OCI-LY1 (cell line): ENCODE measurements around the gene ARMH1.
A peak's percentile ranks its signal among the peaks of the same experiment; 100 is the strongest.

ENCODE experiments used
- H2AFZ ChIP-seq: fragments of 200-600 bp; sonication (generic), shearing (Covaris generic); 2 replicates; pipeline ENCODE4 v1.6.0; 2014; ENCODE audit warnings: antibody characterized with exemption, mild to moderate bottlenecking, low read length
- H3F3A ChIP-seq: fragments of 200-600 bp; sonication (generic), shearing (Covaris generic); 2 replicates; pipeline ENCODE4 v1.6.0; 2014; ENCODE audit warnings: mild to moderate bottlenecking, antibody characterized with exemption, low read length, moderate library complexity; ENCODE audit not compliant: insufficient read depth
- H3K27ac ChIP-seq: fragments of 200-600 bp; sonication (generic); 2 replicates; pipeline ENCODE4 v1.5.1; 2014; ENCODE audit warnings: low read length, mixed run types, mild to moderate bottlenecking, low read depth; ENCODE audit not compliant: poor library complexity, severe bottlenecking
- H3K27me3 ChIP-seq: fragments of 200-600 bp; sonication (generic); 2 replicates; pipeline ENCODE4 v1.6.0; 2014; ENCODE audit warnings: antibody characterized with exemption, mild to moderate bottlenecking, low read length, moderate library complexity; ENCODE audit not compliant: insufficient read depth
- H3K36me3 ChIP-seq: fragments of 200-600 bp; sonication (generic); 2 replicates; pipeline ENCODE4 v1.6.1; 2014; ENCODE audit warnings: mild to moderate bottlenecking, antibody characterized with exemption, low read length, moderate library complexity, mixed read lengths; ENCODE audit not compliant: insufficient read depth
- H3K4me1 ChIP-seq: fragments of 200-600 bp; sonication (generic); 2 replicates; pipeline ENCODE4 v1.5.1; 2014; ENCODE audit warnings: mild to moderate bottlenecking, low read length, moderate library complexity; ENCODE audit not compliant: insufficient read depth, severe bottlenecking
- H3K4me2 ChIP-seq: fragments of 200-600 bp; sonication (generic), shearing (Covaris generic); 2 replicates; pipeline ENCODE4 v1.6.1; 2014; ENCODE audit warnings: low read length
- H3K4me3 ChIP-seq: fragments of 200-600 bp; sonication (generic); 2 replicates; pipeline ENCODE4 v1.5.1; 2014; ENCODE audit warnings: low read length, low read depth, mild to moderate bottlenecking, mixed read lengths; ENCODE audit not compliant: poor library complexity, severe bottlenecking
- H3K79me2 ChIP-seq: fragments of 200-600 bp; shearing (Covaris generic); 2 replicates; pipeline ENCODE4 v1.6.1; 2016; ENCODE audit warnings: mixed run types, low read length, mixed read lengths; ENCODE audit not compliant: insufficient read depth
- H3K9ac ChIP-seq: fragments of 200-600 bp; sonication (generic), shearing (Covaris generic); 2 replicates; pipeline ENCODE4 v1.6.1; 2014; ENCODE audit warnings: mild to moderate bottlenecking, low read length, mixed read lengths
- H3K9me2 ChIP-seq: fragments of 200-600 bp; sonication (generic), shearing (Covaris generic); 2 replicates; pipeline ENCODE4 v1.6.1; 2014; ENCODE audit warnings: low read depth, mild to moderate bottlenecking, low read length, mixed read lengths
- H3K9me3 ChIP-seq: fragments of 200-600 bp; shearing (Covaris generic); 2 replicates; pipeline ENCODE4 v1.6.1; 2014; ENCODE audit warnings: low read length, mixed read lengths
- H4K20me1 ChIP-seq: fragments of 200-600 bp; sonication (generic), shearing (Covaris generic); 2 replicates; pipeline ENCODE4 v1.6.0; 2016; ENCODE audit warnings: mild to moderate bottlenecking, low read length; ENCODE audit not compliant: insufficient read depth
- CTCF ChIP-seq: fragments of 200-600 bp; sonication (generic), shearing (Covaris generic); IDR thresholded peaks from 2 replicates; pipeline ENCODE4 v1.5.1; 2017; ENCODE audit warnings: mild to moderate bottlenecking, antibody characterized with exemption, low read length, moderate library complexity, mixed read lengths
- EZH2 ChIP-seq: fragments of 200-600 bp; sonication (generic), shearing (Covaris generic); IDR thresholded peaks from 2 replicates; pipeline ENCODE4 v1.8.0; 2017; ENCODE audit warnings: borderline replicate concordance, mixed run types, mild to moderate bottlenecking, antibody characterized with exemption, low read length, moderate library complexity, mixed read lengths

ARMH1 gene

GRCh38 chr1:44654621-44655187 is 19.8 kb upstream of the ARMH1 start:
- no peaks in the 10 kb centered on the region for H3K79me2 ChIP-seq
- H3K27me3 ChIP-seq: no peaks in the 10 kb centered on the region
- H3K4me2 ChIP-seq: no peak overlapping the region
- H3K27ac ChIP-seq: no peak overlapping the region
- H3K4me1 ChIP-seq: no peaks in the 10 kb centered on the region
- TF ChIP-seq CTCF (no peak), EZH2 (no peak)
- no peaks in the 10 kb centered on the region for H3F3A ChIP-seq
- H4K20me1 ChIP-seq: no peaks in the 10 kb centered on the region
- H2AFZ ChIP-seq: no peak overlapping the region
- H3K9me2 ChIP-seq: no peaks in the 10 kb centered on the region
- H3K4me3 ChIP-seq: no peak overlapping the region
- H3K36me3 ChIP-seq: peaks cover 19% of the 10 kb centered on the region
- H3K9me3 ChIP-seq: no peaks in the 10 kb centered on the region
- no peak overlapping the region for H3K9ac ChIP-seq

GRCh38 chr1:44655609-44656008 is 18.9 kb upstream of the ARMH1 start:
- Histone ChIP-seq H3K9me2 (no peaks in the 10 kb centered on the region), H3F3A (no peaks in the 10 kb centered on the region), H2AFZ (no peak overlapping the region), H3K27ac (no peak overlapping the region), H3K9ac (no peak overlapping the region), H3K4me2 (no peak overlapping the region), H4K20me1 (no peaks in the 10 kb centered on the region), H3K79me2 (no peaks in the 10 kb centered on the region), H3K4me1 (no peaks in the 10 kb centered on the region), H3K4me3 (no peak overlapping the region), H3K27me3 (no peaks in the 10 kb centered on the region), H3K9me3 (no peaks in the 10 kb centered on the region), H3K36me3 (peaks cover 10% of the 10 kb centered on the region; the same call in 1 of the 2 replicates)
- TF ChIP-seq EZH2: no peak
- TF ChIP-seq CTCF: peak; percentile 47

GRCh38 chr1:44659566-44659965 is 14.9 kb upstream of the ARMH1 start:
- no peaks in the 10 kb centered on the region for H3F3A ChIP-seq
- H3K9me2 ChIP-seq: no peaks in the 10 kb centered on the region
- H3K4me3 ChIP-seq: no peak overlapping the region
- H3K36me3 ChIP-seq: no peaks in the 10 kb centered on the region
- H3K27ac ChIP-seq: no peak overlapping the region
- TF ChIP-seq EZH2 (no peak), CTCF (no peak)
- H2AFZ ChIP-seq: no peak overlapping the region
- no peaks in the 10 kb centered on the region for H3K9me3 ChIP-seq
- H3K4me1 ChIP-seq: peaks cover 2% of the 10 kb centered on the region
- no peaks in the 10 kb centered on the region for H4K20me1 ChIP-seq
- no peaks in the 10 kb centered on the region for H3K27me3 ChIP-seq
- H3K9ac ChIP-seq: no peak overlapping the region
- H3K4me2 ChIP-seq: no peak overlapping the region
- no peaks in the 10 kb centered on the region for H3K79me2 ChIP-seq
